Ovary (tissue), 9 donors: ENCODE results near the gene CACUL1. TPM values are rescaled to one million over a fixed set of nuclear protein-coding genes. Genes with fewer than 3 reads are reported as not detected.
"Not testable (repeated sequence)": the region's sequence is repeated elsewhere in the genome, so short reads cannot be mapped to it uniquely, and the experiment has no call there.

Experiments used
- DNase-seq, 5 donors: peaks; one replicate each; pipeline ENCODE4 v3.0.0-alpha.2; 2019 to 2020
- H3K27ac ChIP-seq, 2 donors: fragments of 200-600 bp; one replicate each; pipeline versions ENCODE4 v1.5.1 to v1.8.0; 2019 to 2022
- H3K27me3 ChIP-seq: fragments of 200-600 bp; one replicate; pipeline ENCODE4 v1.8.0; 2022
- H3K36me3 ChIP-seq: fragments of 200-600 bp; sonication (generic); one replicate; pipeline ENCODE4 v1.5.1; 2019
- H3K4me1 ChIP-seq: one replicate; pipeline ENCODE4 v1.8.1; 2013; ENCODE audit warnings: mild to moderate bottlenecking, moderate library complexity; ENCODE audit not compliant: insufficient read depth
- H3K4me3 ChIP-seq: fragments of 200-600 bp; sonication (generic); one replicate; pipeline ENCODE4 v1.5.1; 2017
- H3K9me3 ChIP-seq, 2 donors: fragments of 200-600 bp in 1 of 2; sonication (generic) in 1 of 2; one replicate each; pipeline versions ENCODE4 v1.5.1 to v1.8.1; 2013 to 2019; ENCODE audit warnings: mild to moderate bottlenecking in 1 of 2, moderate library complexity in 1 of 2
- EP300 ChIP-seq: sonication (generic); formaldehyde crosslinking; IDR thresholded peaks from one replicate; pipeline ENCODE4 v1.6.1; 2017; ENCODE audit warnings: antibody characterized with exemption
- POLR2A ChIP-seq: fragments of 450-650 bp; IDR thresholded peaks from one replicate; pipeline ENCODE4 v1.6.1; 2017; ENCODE audit warnings: antibody characterized with exemption, mild to moderate bottlenecking, moderate library complexity
- WGBS, 3 donors: extraction: QIAGEN DNeasy Blood & Tissue Kit in 1 of 3; methylation state at CpG; one replicate each; pipeline versions ENCODE4 v1.1.5 to v1.1.7; 2013 to 2017; 5-methylcytosine and 5-hydroxymethylcytosine counted together
- intact Hi-C, 4 donors: fragments of 100-400 bp; cut with DNase I; formaldehyde crosslinking; loops; one replicate each; pipeline versions ENCODE4 v1.11.0 to v1.15.1; 2022 to 2023
- polyA plus RNA-seq, 2 donors: library from polyadenylated mRNA; stranded (reverse); fragments of 200-250 nt in 1 of 2; fragments of 350-450 nt in 1 of 2; fragmentation: Illumina TruSeq in 1 of 2; extraction: RNeasy Lipid Tissue Mini Kit (QIAGEN cat#74804) in 1 of 2; gene quantifications; one replicate each; pipeline ENCODE4 v1.2.3, GENCODE V29; 2013 to 2014
- total RNA-seq, 7 donors: library from RNA; depleted of rRNA in 2 of 7; stranded (reverse); fragments of >200 nt in 2 of 7; fragmentation: NEBNext Ultra II Directional in 3 of 7; extraction: Animal tissue kit (Norgen Biotek cat#: 25700) in 3 of 7; gene quantifications; one replicate each; pipeline versions ENCODE4 v1.1.0 to v1.2.4, GENCODE V29; 2016 to 2023
- TF ChIP-seq, protein P1 (sequence below), 3 donors: fragments of 450-650 bp in 2 of 3; fragments of 200-600 bp in 1 of 3; IDR thresholded peaks; one replicate each; pipeline versions ENCODE4 v1.5.1 to v1.8.0; 2016 to 2022; ENCODE audit warnings: antibody characterized with exemption in 3 of 3, mild to moderate bottlenecking in 1 of 3
- donor health status: DM: no; HTN: no; CAD: no; lungs with moderate emphysema.
- donor health status: DM: no; HTN: no; CAD: no.
- donor health status: Bipolar disorder and iron deficiency.
- donor health status: DM: yes; HTN: yes; CAD: no.
- donor health status: DM: no; HTN: no; CAD: no.
- donor health status: DM: yes; HTN: yes; CAD: no.

CACUL1 gene
- total and polyA plus RNA-seq, 9 donors = 7.0 to 29.7 (median 25.9) TPM

DNA sequence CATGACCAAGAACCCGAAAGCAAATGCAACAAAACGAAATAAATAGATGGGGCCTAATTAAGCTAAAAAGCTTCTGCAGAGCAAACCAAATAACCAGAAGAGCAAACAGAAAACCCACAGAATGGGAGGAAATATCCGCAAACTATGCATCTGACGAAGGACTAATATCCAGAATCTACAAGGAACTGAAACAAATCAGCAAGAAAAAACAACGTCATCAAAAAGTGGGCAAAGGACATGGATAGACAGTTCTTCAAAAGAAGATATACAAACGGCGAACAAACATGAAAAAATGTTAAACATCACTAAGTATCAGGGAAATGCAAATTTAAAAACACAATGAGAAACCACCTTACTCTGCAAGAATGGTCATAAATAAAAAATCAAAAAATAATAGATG lies 35.3 kb upstream of the CACUL1 start:
- TF ChIP-seq EP300 (no peak), POLR2A (no peak)
- TF ChIP-seq, protein P1, sequence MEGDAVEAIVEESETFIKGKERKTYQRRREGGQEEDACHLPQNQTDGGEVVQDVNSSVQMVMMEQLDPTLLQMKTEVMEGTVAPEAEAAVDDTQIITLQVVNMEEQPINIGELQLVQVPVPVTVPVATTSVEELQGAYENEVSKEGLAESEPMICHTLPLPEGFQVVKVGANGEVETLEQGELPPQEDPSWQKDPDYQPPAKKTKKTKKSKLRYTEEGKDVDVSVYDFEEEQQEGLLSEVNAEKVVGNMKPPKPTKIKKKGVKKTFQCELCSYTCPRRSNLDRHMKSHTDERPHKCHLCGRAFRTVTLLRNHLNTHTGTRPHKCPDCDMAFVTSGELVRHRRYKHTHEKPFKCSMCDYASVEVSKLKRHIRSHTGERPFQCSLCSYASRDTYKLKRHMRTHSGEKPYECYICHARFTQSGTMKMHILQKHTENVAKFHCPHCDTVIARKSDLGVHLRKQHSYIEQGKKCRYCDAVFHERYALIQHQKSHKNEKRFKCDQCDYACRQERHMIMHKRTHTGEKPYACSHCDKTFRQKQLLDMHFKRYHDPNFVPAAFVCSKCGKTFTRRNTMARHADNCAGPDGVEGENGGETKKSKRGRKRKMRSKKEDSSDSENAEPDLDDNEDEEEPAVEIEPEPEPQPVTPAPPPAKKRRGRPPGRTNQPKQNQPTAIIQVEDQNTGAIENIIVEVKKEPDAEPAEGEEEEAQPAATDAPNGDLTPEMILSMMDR (IDR thresholded peaks at IDR 0.05) = no peak
- intact Hi-C loops = no loop called here
- H3K27ac ChIP-seq = no peak overlapping the region
- DNase-seq = no peak
- WGBS, 3 donors = 88 to 90% (median 90%) methylated on average over 7 of the region's 7 CpGs
- no peaks in the 10 kb centered on the region for H3K9me3 ChIP-seq
- no peaks in the 10 kb centered on the region for H3K4me1 ChIP-seq
- H3K4me3 ChIP-seq = no peak overlapping the region
- H3K27me3 ChIP-seq = no peaks in the 10 kb centered on the region
- H3K36me3 ChIP-seq = no peaks in the 10 kb centered on the region

DNA sequence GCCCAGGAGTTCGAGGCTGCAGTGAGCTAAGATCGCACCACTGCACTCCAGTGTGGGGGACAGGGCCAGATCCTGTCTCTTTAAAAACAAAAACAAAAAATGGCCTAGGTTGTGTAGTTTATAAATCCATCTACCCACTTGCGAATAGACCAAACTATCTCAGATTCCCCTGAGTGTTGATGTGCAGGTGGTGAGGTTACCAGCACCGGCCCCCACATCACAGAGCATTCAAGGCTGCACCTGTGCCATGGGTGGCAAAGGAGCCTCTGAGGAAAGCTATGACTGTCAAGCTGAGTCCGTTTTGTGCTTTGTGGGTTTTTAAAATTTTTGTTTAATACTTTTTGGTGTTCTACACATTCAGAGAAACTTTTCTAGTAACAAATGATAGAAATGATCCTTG lies 30.8 kb upstream of the CACUL1 start:
- DNase-seq = no peak
- no peak for TF ChIP-seq EP300
- TF ChIP-seq POLR2A = no peak
- TF ChIP-seq, protein P1 (IDR thresholded peaks at IDR 0.05) = no peak
- H3K4me1 ChIP-seq = no peaks in the 10 kb centered on the region
- no peak overlapping the region for H3K4me3 ChIP-seq
- 66 to 72% (median 68%) methylated on average over 5 of the region's 5 CpGs for WGBS, 3 donors
- intact Hi-C loops = no loop called here
- H3K27me3 ChIP-seq = no peaks in the 10 kb centered on the region
- no peak overlapping the region for H3K27ac ChIP-seq
- no peaks in the 10 kb centered on the region for H3K9me3 ChIP-seq
- no peaks in the 10 kb centered on the region for H3K36me3 ChIP-seq

GRCh38 chr10:118783776-118784545 lies 29.2 kb upstream of the CACUL1 start:
- DNase-seq = no peak
- Histone ChIP-seq H3K4me1 (no peaks in the 10 kb centered on the region), H3K9me3 (no peaks in the 10 kb centered on the region), H3K27ac (no peak overlapping the region), H3K36me3 (no peaks in the 10 kb centered on the region), H3K4me3 (no peak overlapping the region), H3K27me3 (no peaks in the 10 kb centered on the region)
- no peak for TF ChIP-seq EP300
- TF ChIP-seq, protein P1 (IDR thresholded peaks at IDR 0.05) = no peak
- TF ChIP-seq POLR2A = no peak
- WGBS, 3 donors = 83 to 85% (median 84%) methylated on average over 24 of the region's 24 CpGs
- intact Hi-C loops = no loop called here

- H3K36me3 ChIP-seq, H3K27me3 ChIP-seq, H3K27ac ChIP-seq, H3K4me1 ChIP-seq, H3K4me3 ChIP-seq, H3K9me3 ChIP-seq, DNase-seq, intact Hi-C loops: not testable (repeated sequence)
- 88 to 92% (median 89%) methylated on average over 22 to 31 of the region's 31 CpGs for WGBS, 3 donors
Measured at GRCh38 chr10:118782916-118783465, 28.2 kb upstream of the CACUL1 start.

DNA sequence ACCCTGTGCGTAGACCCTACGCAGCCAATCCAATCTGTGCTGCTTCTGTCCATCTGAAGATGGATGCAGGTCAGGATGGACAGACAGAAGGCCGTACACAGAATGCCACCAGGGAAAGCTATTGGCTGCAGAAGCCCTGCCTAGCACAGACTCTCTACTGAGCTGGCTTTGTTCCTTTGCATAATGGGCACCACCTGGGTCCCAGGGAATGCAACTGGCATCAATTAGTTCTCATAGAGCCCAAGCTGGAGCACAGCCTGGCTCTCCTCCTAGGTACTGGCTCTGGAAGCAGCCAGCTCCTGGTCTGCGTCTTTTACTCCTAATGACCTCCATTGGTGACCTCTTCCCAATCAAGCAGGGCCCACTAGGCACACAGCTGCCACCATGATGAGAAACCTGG lies 26.8 kb upstream of the CACUL1 start:
- Histone ChIP-seq H3K4me1 (no peaks in the 10 kb centered on the region), H3K4me3 (no peak overlapping the region), H3K9me3 (no peaks in the 10 kb centered on the region), H3K36me3 (no peaks in the 10 kb centered on the region), H3K27me3 (no peaks in the 10 kb centered on the region), H3K27ac (no peak overlapping the region)
- DNase-seq = no peak
- WGBS, 3 donors = 88 to 93% (median 92%) methylated on average over 4 of the region's 4 CpGs
- TF ChIP-seq EP300 (no peak), POLR2A (no peak)
- TF ChIP-seq, protein P1 (IDR thresholded peaks at IDR 0.05) = no peak
- intact Hi-C loops = no loop called here
